K562 (cell line): ENCODE data around the gene STX18. TPM values are rescaled to one million over a fixed set of nuclear protein-coding genes. Genes with fewer than 3 reads are reported as not detected.

ENCODE experiments used
- CHAMP1 ChIP-seq: fragments of 450-650 bp; IDR thresholded peaks from 2 replicates; pipeline ENCODE4 v1.6.1; 2016; ENCODE audit warnings: mild to moderate bottlenecking
- E2F1 ChIP-seq: sonication (generic); formaldehyde crosslinking; IDR thresholded peaks from 2 replicates; pipeline ENCODE4 v1.8.1; 2023; ENCODE audit warnings: mild to moderate bottlenecking, missing genetic modification reagents, moderate library complexity
- HOMEZ ChIP-seq: fragments of 250-450 bp; sonication (Bioruptor Pico); IDR thresholded peaks from 2 replicates; pipeline ENCODE4 v1.4.0; 2020; ENCODE audit warnings: mild to moderate bottlenecking, moderate library complexity
- KLF6 ChIP-seq: fragments of 250-450 bp; sonication (Bioruptor Pico); IDR thresholded peaks from 2 replicates; pipeline ENCODE4 v1.4.0; 2020; ENCODE audit warnings: mild to moderate bottlenecking, moderate library complexity, borderline replicate concordance
- RB1 ChIP-seq: fragments of 450-650 bp; IDR thresholded peaks from 2 replicates; pipeline ENCODE4 v1.6.1; 2017; ENCODE audit warnings: low read depth, mild to moderate bottlenecking
- SIX5 ChIP-seq, 2 experiments: IDR thresholded peaks; 2 replicates each; pipeline ENCODE4 v1.6.1; 2011; ENCODE audit warnings: low read length in 2 of 2, borderline replicate concordance in 1 of 2, low read depth in 1 of 2, mild to moderate bottlenecking in 1 of 2, moderate library complexity in 1 of 2; ENCODE audit not compliant: insufficient read depth in 1 of 2
- ZNF592 ChIP-seq: fragments of 450-650 bp; IDR thresholded peaks from 2 replicates; pipeline ENCODE4 v1.6.1; 2017; ENCODE audit warnings: antibody characterized with exemption, mild to moderate bottlenecking
- polyA plus RNA-seq, 8 experiments: library from polyadenylated mRNA; depleted of rRNA in 4 of 8; stranded (reverse) in 5 of 8; unstranded in 3 of 8; fragments of >200 nt; fragmentation: Nextera tagmentation in 2 of 8; fragmentation: Illumina TruSeq in 1 of 8; extraction: Ambion mirVana in 2 of 8; extraction: Trizol in 1 of 8; gene quantifications; 2 replicates each; pipeline versions ENCODE4 v1.2.1 to v1.2.3, GENCODE V29; 2011 to 2014; ENCODE audit warnings: inconsistent platforms in 1 of 8, missing spikeins in 1 of 8
- total RNA-seq, 7 experiments: library from RNA; depleted of rRNA in 6 of 7; stranded (reverse); fragments of >200 nt in 6 of 7; fragmentation: Illumina TruSeq in 2 of 7; extraction: Trizol in 2 of 7; gene quantifications; 2 replicates each; pipeline versions ENCODE4 v1.2.1 to v1.2.3, GENCODE V29; 2011 to 2021; ENCODE audit warnings: low replicate concordance in 1 of 7

The STX18 gene
- total and polyA plus RNA-seq, 9 of the 15 experiments (the other 6 are each of a cell fraction or from before 2014, with no cell fraction given), result 6.2 to 41.7 (median 22.7) TPM

GRCh38 chr4:4427121-4427870 is 114.6 kb downstream of the STX18 start (continued):
- TF ChIP-seq ZNF592 (no peak), SIX5 (IDR thresholded peaks at IDR 0.05; ENCODE audit: borderline replicate concordance in 1 of 2, insufficient read depth in 1 of 2, low read depth in 1 of 2, low read length in 2 of 2) (no peak), E2F1 (CRISPR knock-in tag) (no peak), HOMEZ (CRISPR knock-in tag) (no peak), CHAMP1 (no peak), RB1 (no peak), KLF6 (CRISPR knock-in tag) (no peak)
